ENCODE data around the gene SLAMF7.

DNA sequence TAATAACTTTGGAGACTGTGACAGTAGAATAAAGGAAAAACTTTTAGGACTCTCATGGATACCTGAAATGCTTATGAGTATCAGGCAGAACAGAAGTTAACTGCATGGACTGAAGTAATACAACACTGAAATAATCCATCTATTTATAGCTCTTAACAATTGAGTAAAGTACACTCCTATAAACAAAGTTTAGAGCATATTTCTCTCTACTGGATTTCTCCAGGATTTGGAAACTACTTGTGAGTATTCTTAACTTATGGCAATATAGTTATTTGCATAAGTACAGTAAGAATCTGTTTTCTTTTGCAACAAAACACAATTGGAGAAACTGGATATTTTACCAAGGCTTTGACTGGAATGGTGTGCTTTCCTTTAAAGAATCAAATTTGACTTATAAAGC is 17.6 kb upstream of the SLAMF7 start:
- TF ChIP-seq, protein P1, sequence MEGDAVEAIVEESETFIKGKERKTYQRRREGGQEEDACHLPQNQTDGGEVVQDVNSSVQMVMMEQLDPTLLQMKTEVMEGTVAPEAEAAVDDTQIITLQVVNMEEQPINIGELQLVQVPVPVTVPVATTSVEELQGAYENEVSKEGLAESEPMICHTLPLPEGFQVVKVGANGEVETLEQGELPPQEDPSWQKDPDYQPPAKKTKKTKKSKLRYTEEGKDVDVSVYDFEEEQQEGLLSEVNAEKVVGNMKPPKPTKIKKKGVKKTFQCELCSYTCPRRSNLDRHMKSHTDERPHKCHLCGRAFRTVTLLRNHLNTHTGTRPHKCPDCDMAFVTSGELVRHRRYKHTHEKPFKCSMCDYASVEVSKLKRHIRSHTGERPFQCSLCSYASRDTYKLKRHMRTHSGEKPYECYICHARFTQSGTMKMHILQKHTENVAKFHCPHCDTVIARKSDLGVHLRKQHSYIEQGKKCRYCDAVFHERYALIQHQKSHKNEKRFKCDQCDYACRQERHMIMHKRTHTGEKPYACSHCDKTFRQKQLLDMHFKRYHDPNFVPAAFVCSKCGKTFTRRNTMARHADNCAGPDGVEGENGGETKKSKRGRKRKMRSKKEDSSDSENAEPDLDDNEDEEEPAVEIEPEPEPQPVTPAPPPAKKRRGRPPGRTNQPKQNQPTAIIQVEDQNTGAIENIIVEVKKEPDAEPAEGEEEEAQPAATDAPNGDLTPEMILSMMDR (IDR thresholded peaks at IDR 0.05), result no peak
- no peak for TF ChIP-seq ZFX (IDR thresholded peaks at IDR 0.05; ENCODE audit: borderline replicate concordance)

Data from 22Rv1 (cell line).